H1 (cell line): ENCODE data around the gene ISOC2.

Source experiments
- MAFK ChIP-seq: IDR thresholded peaks from 2 replicates; pipeline ENCODE4 v1.6.1; 2012; ENCODE audit warnings: low read depth, mild to moderate bottlenecking, improper control_type of control experiment, low read length
- TF ChIP-seq, protein P1 (sequence below), 3 experiments: IDR thresholded peaks; 1 replicate in 2 of 3; 2 replicates in 1 of 3; pipeline versions ENCODE4 v1.5.1 to v1.6.1; 2011; ENCODE audit warnings: low read length in 3 of 3, mild to moderate bottlenecking in 3 of 3, inconsistent platforms in 2 of 3, low read depth in 1 of 3, moderate library complexity in 1 of 3; ENCODE audit not compliant: insufficient read depth in 1 of 3; ENCODE audit errors: control extremely low read depth in 1 of 3

DNA sequence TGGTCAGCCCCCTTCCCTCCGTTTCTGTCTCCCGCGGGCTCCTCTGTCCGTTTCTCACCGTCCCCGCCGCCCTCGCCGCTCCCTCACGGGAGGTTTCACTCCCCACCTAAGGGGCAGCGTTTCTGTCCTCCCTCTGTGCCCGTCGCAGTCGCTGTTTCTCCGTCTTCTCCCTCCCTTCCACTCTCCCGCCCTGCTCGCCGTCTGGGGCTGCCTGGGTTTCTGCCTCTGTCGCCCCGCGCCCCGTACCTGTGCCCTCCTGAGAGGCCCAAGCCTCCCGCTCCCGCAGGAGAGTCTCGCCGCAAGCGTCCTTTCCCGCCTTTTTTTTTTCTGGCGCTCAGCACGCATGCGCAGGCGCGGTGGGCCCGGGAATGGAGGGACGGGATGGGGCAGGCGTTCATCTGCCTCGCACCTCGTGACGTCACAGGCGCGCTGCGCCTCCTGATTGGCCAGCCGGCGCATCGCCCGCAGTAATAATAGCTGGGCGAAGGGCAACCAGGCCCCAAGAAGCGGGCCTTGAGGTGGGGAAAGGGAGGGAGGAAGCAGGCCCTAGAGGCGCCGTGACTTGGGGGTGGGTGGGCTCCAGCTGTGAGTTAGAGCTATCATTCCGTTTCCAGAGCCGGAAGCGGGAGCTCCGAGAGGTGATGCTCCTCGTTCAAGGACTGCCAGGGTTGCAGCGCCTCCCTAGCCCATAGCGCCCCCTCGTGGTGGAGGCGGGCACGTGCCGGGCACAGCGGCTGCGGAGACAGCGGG is 42.2 kb upstream of the ISOC2 start:
- TF ChIP-seq, protein P1, sequence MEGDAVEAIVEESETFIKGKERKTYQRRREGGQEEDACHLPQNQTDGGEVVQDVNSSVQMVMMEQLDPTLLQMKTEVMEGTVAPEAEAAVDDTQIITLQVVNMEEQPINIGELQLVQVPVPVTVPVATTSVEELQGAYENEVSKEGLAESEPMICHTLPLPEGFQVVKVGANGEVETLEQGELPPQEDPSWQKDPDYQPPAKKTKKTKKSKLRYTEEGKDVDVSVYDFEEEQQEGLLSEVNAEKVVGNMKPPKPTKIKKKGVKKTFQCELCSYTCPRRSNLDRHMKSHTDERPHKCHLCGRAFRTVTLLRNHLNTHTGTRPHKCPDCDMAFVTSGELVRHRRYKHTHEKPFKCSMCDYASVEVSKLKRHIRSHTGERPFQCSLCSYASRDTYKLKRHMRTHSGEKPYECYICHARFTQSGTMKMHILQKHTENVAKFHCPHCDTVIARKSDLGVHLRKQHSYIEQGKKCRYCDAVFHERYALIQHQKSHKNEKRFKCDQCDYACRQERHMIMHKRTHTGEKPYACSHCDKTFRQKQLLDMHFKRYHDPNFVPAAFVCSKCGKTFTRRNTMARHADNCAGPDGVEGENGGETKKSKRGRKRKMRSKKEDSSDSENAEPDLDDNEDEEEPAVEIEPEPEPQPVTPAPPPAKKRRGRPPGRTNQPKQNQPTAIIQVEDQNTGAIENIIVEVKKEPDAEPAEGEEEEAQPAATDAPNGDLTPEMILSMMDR (IDR thresholded peaks at IDR 0.05; ENCODE audit: control extremely low read depth in 1 of 3, insufficient read depth in 1 of 3, low read depth in 1 of 3, low read length in 3 of 3) = peak; percentile 95 to 98 (median 95)
- no peak for TF ChIP-seq MAFK
